Breast epithelium (tissue), 3 donors: ENCODE measurements around the gene TASP1.

Experiments used
- POLR2A ChIP-seq: fragments of 450-650 bp; IDR thresholded peaks from one replicate; pipeline ENCODE4 v1.6.1; 2016; ENCODE audit warnings: antibody characterized with exemption, mild to moderate bottlenecking, moderate library complexity
- TF ChIP-seq, protein P1 (sequence below), 3 donors: fragments of 450-650 bp; IDR thresholded peaks; one replicate each; pipeline ENCODE4 v1.5.1; 2016 to 2017; ENCODE audit warnings: antibody characterized with exemption in 3 of 3, mild to moderate bottlenecking in 3 of 3, moderate library complexity in 3 of 3

DNA sequence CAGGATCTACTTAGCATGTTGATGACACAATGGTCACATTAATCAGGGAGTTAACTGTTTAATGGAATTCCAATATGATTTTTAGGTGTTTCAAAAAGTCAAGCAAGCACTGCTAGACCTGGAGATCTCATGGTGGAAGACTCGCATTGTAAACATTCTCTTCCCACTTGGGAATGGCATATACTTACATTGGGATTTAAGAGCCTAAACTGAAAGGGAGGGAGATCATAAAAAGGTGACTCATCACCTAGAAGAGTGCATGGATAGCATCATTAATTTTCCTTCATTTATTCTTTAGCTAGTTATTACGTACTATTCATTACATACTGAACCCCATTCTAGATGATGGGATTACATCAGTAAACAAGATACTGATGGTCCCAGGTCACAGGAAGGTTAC is 185.4 kb downstream of the TASP1 start:
- no peak for TF ChIP-seq POLR2A
- TF ChIP-seq, protein P1, sequence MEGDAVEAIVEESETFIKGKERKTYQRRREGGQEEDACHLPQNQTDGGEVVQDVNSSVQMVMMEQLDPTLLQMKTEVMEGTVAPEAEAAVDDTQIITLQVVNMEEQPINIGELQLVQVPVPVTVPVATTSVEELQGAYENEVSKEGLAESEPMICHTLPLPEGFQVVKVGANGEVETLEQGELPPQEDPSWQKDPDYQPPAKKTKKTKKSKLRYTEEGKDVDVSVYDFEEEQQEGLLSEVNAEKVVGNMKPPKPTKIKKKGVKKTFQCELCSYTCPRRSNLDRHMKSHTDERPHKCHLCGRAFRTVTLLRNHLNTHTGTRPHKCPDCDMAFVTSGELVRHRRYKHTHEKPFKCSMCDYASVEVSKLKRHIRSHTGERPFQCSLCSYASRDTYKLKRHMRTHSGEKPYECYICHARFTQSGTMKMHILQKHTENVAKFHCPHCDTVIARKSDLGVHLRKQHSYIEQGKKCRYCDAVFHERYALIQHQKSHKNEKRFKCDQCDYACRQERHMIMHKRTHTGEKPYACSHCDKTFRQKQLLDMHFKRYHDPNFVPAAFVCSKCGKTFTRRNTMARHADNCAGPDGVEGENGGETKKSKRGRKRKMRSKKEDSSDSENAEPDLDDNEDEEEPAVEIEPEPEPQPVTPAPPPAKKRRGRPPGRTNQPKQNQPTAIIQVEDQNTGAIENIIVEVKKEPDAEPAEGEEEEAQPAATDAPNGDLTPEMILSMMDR (IDR thresholded peaks at IDR 0.05), result no peak
